Epithelial cell of proximal tubule (primary cell): ENCODE data around the gene INTS2. TPM values are rescaled to one million over a fixed set of nuclear protein-coding genes. Genes with fewer than 3 reads are reported as not detected.

Source experiments
- DNase-seq: peaks from one replicate; pipeline ENCODE4 v3.0.0-alpha.2; 2011; ENCODE audit warnings: low read depth
- H3K4me3 ChIP-seq: 2 replicates; pipeline ENCODE4 v1.5.1; 2011; ENCODE audit warnings: low read depth, mild to moderate bottlenecking, low read length
- CTCF ChIP-seq: conservative IDR thresholded peaks from 2 replicates; pipeline ENCODE4 v1.5.1; 2012; ENCODE audit warnings: low read depth, mild to moderate bottlenecking, low read length
- total RNA-seq: library from RNA; depleted of rRNA; stranded (reverse); fragments of >200 nt; gene quantifications from 2 replicates; pipeline ENCODE4 v1.2.3, GENCODE V29; 2015

The INTS2 gene
- total RNA-seq, 1 donor from 2014 or later: 10.0 TPM

- DNase-seq: no peak
- TF ChIP-seq CTCF: no peak
- H3K4me3 ChIP-seq: no peak overlapping the region
Measured at GRCh38 chr17:61848896-61849295, 78.9 kb downstream of the INTS2 start.

- H3K4me3 ChIP-seq: no peak overlapping the region
- TF ChIP-seq CTCF: no peak
Measured at GRCh38 chr17:61848247-61848646, 79.5 kb downstream of the INTS2 start.

GRCh38 chr17:61847659-61848058 is 80.1 kb downstream of the INTS2 start:
- DNase-seq: no peak
- no peak for TF ChIP-seq CTCF
- H3K4me3 ChIP-seq: no peak overlapping the region

More at GRCh38 chr17:61848247-61848646, 79.5 kb downstream of the INTS2 start:
- no peak for DNase-seq

GRCh38 chr17:61846761-61847375 is 80.9 kb downstream of the INTS2 start:
- DNase-seq: no peak
- no peak for TF ChIP-seq CTCF
- no peak overlapping the region for H3K4me3 ChIP-seq

GRCh38 chr17:61846088-61846487 is 81.7 kb downstream of the INTS2 start:
- no peak for TF ChIP-seq CTCF
- DNase-seq: no peak

GRCh38 chr17:61843435-61843834 is 84.3 kb downstream of the INTS2 start:
- no peak for TF ChIP-seq CTCF
- no peak overlapping the region for H3K4me3 ChIP-seq
- DNase-seq: no peak

More at GRCh38 chr17:61846088-61846487, 81.7 kb downstream of the INTS2 start:
- no peak overlapping the region for H3K4me3 ChIP-seq

GRCh38 chr17:61842899-61843298 is 84.9 kb downstream of the INTS2 start:
- TF ChIP-seq CTCF: no peak
- no peak for DNase-seq
- H3K4me3 ChIP-seq: no peak overlapping the region
